ENCODE measurements around the gene SEMA5B.

DNA sequence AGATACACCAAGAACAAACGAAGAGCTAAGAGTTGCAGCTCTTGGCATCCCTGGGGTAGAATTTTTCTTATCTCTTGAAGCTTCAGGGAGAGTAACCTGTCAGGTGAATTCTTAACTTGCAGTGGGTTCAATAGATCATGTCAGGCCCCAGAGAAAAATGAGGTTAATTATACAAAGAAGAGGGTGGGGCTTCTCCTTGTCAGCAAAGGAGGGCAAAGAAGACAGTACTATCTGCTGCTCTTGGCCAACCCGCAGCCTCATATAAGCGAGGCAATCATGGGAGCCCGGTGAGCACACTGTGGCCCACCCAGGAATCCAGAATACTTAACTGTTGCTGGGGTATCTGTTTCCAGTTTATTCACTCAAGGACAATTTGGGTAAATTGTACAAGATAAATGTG, 110.2 kb downstream of the SEMA5B start:
- TF ChIP-seq, protein P1, sequence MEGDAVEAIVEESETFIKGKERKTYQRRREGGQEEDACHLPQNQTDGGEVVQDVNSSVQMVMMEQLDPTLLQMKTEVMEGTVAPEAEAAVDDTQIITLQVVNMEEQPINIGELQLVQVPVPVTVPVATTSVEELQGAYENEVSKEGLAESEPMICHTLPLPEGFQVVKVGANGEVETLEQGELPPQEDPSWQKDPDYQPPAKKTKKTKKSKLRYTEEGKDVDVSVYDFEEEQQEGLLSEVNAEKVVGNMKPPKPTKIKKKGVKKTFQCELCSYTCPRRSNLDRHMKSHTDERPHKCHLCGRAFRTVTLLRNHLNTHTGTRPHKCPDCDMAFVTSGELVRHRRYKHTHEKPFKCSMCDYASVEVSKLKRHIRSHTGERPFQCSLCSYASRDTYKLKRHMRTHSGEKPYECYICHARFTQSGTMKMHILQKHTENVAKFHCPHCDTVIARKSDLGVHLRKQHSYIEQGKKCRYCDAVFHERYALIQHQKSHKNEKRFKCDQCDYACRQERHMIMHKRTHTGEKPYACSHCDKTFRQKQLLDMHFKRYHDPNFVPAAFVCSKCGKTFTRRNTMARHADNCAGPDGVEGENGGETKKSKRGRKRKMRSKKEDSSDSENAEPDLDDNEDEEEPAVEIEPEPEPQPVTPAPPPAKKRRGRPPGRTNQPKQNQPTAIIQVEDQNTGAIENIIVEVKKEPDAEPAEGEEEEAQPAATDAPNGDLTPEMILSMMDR (conservative IDR thresholded peaks at IDR 0.05; ENCODE audit: low read depth, low read length), result no peak
- TF ChIP-seq EZH2 (IDR thresholded peaks at IDR 0.05; ENCODE audit: low read length, unreplicated experiment) (no peak), EZH2phosphoT487 (IDR thresholded peaks at IDR 0.05; ENCODE audit: borderline replicate concordance, low read length) (no peak)

Data from PC-3 (cell line).